K562 treated with DMSO at 1 percent for 4 hours (cell line): ENCODE measurements around the gene SKIDA1. TPM values are rescaled to one million over a fixed set of nuclear protein-coding genes. Genes with fewer than 3 reads are reported as not detected.

Source experiments
- total RNA-seq: library from RNA; unstranded; fragments of 300-600 nt; gene quantifications from 2 replicates; pipeline ENCODE4 v1.2.3, GENCODE V29; 2022; ENCODE audit not compliant: insufficient read depth

Gene SKIDA1
- 0.15 TPM in 1 of 2 replicates, not detected in the other for total RNA-seq

GRCh38 chr10:21525367-21526187 is at the start of gene SKIDA1:
TSS of gene SKIDA1 (minus strand) at chr10:21525682. CDS start at chr10:21517822, 7,860 bp downstream.

GRCh38 chr10:21533467-21534279 is 8.2 kb upstream of the SKIDA1 start, which contains the start of gene MLLT10:
TSS of gene MLLT10 (plus strand) at chr10:21534232. CDS start at chr10:21534645, 413 bp downstream.

Other genes starting within 250 kb of the SKIDA1 start
- 24.0 and 35.8 TPM in 2 replicates for gene MLLT10, start 8.6 kb upstream of the SKIDA1 start, total RNA-seq